ENCODE results near the gene GIPC2. TPM values are rescaled to one million over a fixed set of nuclear protein-coding genes. Genes with fewer than 3 reads are reported as not detected.

The GIPC2 gene
- polyA plus RNA-seq, 2 of the 4 experiments (the other 2 are of a cell fraction): 0.06 TPM; not detected in 1

DNA sequence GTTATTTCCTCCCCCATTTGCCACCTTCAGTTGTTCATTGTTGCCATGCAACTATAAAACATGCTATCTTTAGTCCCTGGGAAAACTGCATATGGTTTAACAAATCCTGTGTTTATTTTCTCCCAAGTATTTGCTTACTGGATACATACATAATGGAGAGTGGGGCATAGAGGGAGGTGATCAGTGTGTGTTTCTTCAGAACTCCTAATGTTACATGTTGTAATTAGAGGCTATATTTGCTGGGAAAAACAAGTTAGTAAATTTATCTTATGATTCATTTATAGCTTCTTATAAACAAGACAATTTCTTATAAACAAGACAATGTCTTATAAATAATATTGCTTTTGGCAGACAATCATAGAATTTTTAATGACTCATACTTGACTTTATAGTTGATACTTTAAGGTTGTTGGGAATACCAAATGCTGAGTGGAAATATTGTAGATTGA is 7.3 kb upstream of the GIPC2 start:
- DNase-seq (ENCODE audit: low read depth in 1 of 2, low spot score in 1 of 2) (peak; percentile 7 to 36), FAIRE-seq (no peak), ATAC-seq (peak in 1 of 2 experiments; percentile 51; a peak in 3 of 6 replicates)
- H3K4me3 ChIP-seq: no peak overlapping the region
- POLR2A ChIA-PET: interaction anchor here (0.9 kb wide), 1 partner anchor 34 kb away, joined by 7 read pairs; the partner anchor contains the start of gene DNAJB4
- TF ChIP-seq, protein P1, sequence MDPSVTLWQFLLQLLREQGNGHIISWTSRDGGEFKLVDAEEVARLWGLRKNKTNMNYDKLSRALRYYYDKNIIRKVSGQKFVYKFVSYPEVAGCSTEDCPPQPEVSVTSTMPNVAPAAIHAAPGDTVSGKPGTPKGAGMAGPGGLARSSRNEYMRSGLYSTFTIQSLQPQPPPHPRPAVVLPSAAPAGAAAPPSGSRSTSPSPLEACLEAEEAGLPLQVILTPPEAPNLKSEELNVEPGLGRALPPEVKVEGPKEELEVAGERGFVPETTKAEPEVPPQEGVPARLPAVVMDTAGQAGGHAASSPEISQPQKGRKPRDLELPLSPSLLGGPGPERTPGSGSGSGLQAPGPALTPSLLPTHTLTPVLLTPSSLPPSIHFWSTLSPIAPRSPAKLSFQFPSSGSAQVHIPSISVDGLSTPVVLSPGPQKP (IDR thresholded peaks at IDR 0.05; ENCODE audit: low read depth, low read length): no peak
- TF ChIP-seq TFCP2L1 (CRISPR knock-in tag; IDR thresholded peaks at IDR 0.05) (no peak), CBX2 (IDR thresholded peaks at IDR 0.05; ENCODE audit: borderline replicate concordance, low read depth) (no peak), BHLHE40 (IDR thresholded peaks at IDR 0.05; ENCODE audit: low read depth, low read length) (no peak), NR3C1 (IDR thresholded peaks at IDR 0.05) (no peak), JUN (IDR thresholded peaks at IDR 0.05) (no peak), HDAC2 (IDR thresholded peaks at IDR 0.05) (no peak), FOSL2 (IDR thresholded peaks at IDR 0.05) (no peak), FOSL2 (CRISPR knock-in tag; IDR thresholded peaks at IDR 0.05) (peak; percentile 42; the same call in 1 of the 2 replicates)
- H3K9me3 ChIP-seq: no peaks in the 10 kb centered on the region
- CTCF ChIA-PET: no interaction called here
- no peak overlapping the region for H3K27ac ChIP-seq
- peak overlapping the region; percentile 32; the same call in 2 of the 3 replicates for H3K4me2 ChIP-seq
- peaks cover 11% of the 10 kb centered on the region; the same call in 1 of the 3 replicates for H3K4me1 ChIP-seq

DNA sequence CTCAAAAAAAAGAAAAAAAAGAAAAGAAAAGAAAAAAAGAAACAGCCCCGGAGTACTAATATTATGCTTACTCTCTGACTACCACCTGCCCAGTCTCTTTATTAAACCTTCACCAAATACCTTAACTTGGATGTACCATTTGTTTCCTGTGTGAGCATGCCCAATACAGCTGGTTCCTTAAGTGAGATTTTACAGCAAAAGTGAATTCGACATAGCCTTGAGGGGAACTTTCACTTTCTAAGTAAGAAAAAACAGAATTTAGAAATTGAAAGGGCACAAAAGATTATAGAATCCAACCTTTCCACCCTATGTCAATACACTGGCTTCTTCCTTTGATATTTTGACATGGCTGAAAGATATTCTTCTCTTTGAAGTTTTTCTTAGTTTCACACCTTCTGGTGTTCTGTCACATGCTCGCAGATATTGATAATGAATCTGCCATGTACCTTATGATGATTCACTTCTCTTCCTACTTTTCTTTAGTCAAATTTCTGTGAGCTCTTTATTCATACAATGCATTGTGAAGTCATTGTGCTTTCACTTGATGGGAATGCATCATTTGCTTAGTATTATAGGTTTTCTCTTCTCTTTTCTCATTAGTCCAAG is 5.2 kb upstream of the GIPC2 start:
- H3K9me3 ChIP-seq: no peaks in the 10 kb centered on the region
- CTCF ChIA-PET: interaction anchor here (1.1 kb wide), 1 partner anchor 74 kb away, joined by 4 read pairs; no protein-coding TSS in a partner anchor
- H3K4me1 ChIP-seq: peaks cover 11% of the 10 kb centered on the region; the same call in 1 of the 3 replicates
- TF ChIP-seq MAZ (IDR thresholded peaks at IDR 0.05; ENCODE audit: borderline replicate concordance, low read depth, low read length) (no peak), KDM5A (IDR thresholded peaks at IDR 0.05) (no peak)
- POLR2A ChIA-PET: interaction anchor here (1.5 kb wide), 1 partner anchor 36 kb away, joined by 4 read pairs; the partner anchor contains the start of gene DNAJB4
- ATAC-seq (no peak), DNase-seq (ENCODE audit: low read depth in 1 of 2, low spot score in 1 of 2) (no peak), FAIRE-seq (no peak)
- no peak overlapping the region for H3K27ac ChIP-seq
- no peak overlapping the region for H3K4me3 ChIP-seq
- no peak overlapping the region for H3K4me2 ChIP-seq
- 76% methylated on average over 3 of the region's 3 CpGs for WGBS (ENCODE audit: missing lambda C conversion rate)

DNA sequence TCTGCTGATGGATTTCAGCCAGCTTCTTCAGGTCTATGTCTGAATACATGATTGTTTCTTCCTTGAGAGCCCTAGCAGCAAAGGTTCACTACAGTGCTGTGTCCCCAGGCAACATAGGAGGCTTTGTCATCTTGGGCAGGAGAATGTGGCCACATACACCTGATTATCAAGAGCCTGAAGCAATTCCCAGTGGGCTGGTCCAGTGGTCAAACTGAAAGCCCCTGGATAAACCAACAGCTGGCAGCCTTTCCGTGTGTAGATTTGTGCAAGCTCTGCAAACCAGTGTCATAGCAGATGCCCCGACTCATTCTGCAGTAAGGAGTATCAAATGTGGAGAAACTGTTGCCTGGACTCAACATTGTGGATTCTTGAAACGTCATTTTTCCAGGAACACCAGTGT is 2.3 kb upstream of the GIPC2 start:
- H3K4me2 ChIP-seq: no peak overlapping the region
- H3K27ac ChIP-seq: no peak overlapping the region
- FAIRE-seq: no peak
- CTCF ChIA-PET: interaction anchor here (1.0 to 1.3 kb wide), 2 partner anchors 12 to 56 kb away, joined by 3 to 4 read pairs; no protein-coding TSS in a partner anchor
- no peak for DNase-seq (ENCODE audit: low read depth in 1 of 2, low spot score in 1 of 2)
- TF ChIP-seq NR3C1 (IDR thresholded peaks at IDR 0.05): no peak
- no peak for TF ChIP-seq PHF8 (IDR thresholded peaks at IDR 0.05; ENCODE audit: borderline replicate concordance, low read depth)
- TF ChIP-seq, protein P2, sequence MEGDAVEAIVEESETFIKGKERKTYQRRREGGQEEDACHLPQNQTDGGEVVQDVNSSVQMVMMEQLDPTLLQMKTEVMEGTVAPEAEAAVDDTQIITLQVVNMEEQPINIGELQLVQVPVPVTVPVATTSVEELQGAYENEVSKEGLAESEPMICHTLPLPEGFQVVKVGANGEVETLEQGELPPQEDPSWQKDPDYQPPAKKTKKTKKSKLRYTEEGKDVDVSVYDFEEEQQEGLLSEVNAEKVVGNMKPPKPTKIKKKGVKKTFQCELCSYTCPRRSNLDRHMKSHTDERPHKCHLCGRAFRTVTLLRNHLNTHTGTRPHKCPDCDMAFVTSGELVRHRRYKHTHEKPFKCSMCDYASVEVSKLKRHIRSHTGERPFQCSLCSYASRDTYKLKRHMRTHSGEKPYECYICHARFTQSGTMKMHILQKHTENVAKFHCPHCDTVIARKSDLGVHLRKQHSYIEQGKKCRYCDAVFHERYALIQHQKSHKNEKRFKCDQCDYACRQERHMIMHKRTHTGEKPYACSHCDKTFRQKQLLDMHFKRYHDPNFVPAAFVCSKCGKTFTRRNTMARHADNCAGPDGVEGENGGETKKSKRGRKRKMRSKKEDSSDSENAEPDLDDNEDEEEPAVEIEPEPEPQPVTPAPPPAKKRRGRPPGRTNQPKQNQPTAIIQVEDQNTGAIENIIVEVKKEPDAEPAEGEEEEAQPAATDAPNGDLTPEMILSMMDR (IDR thresholded peaks at IDR 0.05): no peak
- TF ChIP-seq MAFK (IDR thresholded peaks at IDR 0.05; ENCODE audit: partially characterized antibody): no peak
- TF ChIP-seq POLR2AphosphoS2 (conservative IDR thresholded peaks at IDR 0.05; ENCODE audit: low read length): no peak
- TF ChIP-seq FOXS1 (CRISPR knock-in tag; IDR thresholded peaks at IDR 0.05): no peak
- no peak for TF ChIP-seq CHD2 (IDR thresholded peaks at IDR 0.05; ENCODE audit: low read length, partially characterized antibody)
- TF ChIP-seq POLR2A (IDR thresholded peaks at IDR 0.05; ENCODE audit: low read length): no peak
- no peak for TF ChIP-seq RARB (CRISPR knock-in tag; IDR thresholded peaks at IDR 0.05)
- TF ChIP-seq SREBF2 (IDR thresholded peaks at IDR 0.05): no peak
- TF ChIP-seq HOXB5 (CRISPR knock-in tag; IDR thresholded peaks at IDR 0.05): no peak
- TF ChIP-seq MYC (IDR thresholded peaks at IDR 0.05; ENCODE audit: borderline replicate concordance, low read length): no peak
- TF ChIP-seq BHLHE40 (IDR thresholded peaks at IDR 0.05; ENCODE audit: low read depth, low read length): no peak
- TF ChIP-seq, protein P3, sequence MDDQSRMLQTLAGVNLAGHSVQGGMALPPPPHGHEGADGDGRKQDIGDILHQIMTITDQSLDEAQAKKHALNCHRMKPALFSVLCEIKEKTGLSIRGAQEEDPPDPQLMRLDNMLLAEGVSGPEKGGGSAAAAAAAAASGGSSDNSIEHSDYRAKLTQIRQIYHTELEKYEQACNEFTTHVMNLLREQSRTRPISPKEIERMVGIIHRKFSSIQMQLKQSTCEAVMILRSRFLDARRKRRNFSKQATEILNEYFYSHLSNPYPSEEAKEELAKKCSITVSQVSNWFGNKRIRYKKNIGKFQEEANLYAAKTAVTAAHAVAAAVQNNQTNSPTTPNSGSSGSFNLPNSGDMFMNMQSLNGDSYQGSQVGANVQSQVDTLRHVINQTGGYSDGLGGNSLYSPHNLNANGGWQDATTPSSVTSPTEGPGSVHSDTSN (IDR thresholded peaks at IDR 0.05): no peak
- TF ChIP-seq, protein P4, sequence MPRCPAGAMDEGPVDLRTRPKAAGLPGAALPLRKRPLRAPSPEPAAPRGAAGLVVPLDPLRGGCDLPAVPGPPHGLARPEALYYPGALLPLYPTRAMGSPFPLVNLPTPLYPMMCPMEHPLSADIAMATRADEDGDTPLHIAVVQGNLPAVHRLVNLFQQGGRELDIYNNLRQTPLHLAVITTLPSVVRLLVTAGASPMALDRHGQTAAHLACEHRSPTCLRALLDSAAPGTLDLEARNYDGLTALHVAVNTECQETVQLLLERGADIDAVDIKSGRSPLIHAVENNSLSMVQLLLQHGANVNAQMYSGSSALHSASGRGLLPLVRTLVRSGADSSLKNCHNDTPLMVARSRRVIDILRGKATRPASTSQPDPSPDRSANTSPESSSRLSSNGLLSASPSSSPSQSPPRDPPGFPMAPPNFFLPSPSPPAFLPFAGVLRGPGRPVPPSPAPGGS (IDR thresholded peaks at IDR 0.05): no peak
- no peak for TF ChIP-seq RAD21 (conservative IDR thresholded peaks at IDR 0.05 in 1 of 2, IDR thresholded peaks at IDR 0.05 in 1 of 2)
- H3K4me3 ChIP-seq: no peak overlapping the region
- no peaks in the 10 kb centered on the region for H3K9me3 ChIP-seq
- 46% methylated on average over 3 of the region's 3 CpGs for WGBS (ENCODE audit: missing lambda C conversion rate)
- H3K4me1 ChIP-seq: peaks cover 4% of the 10 kb centered on the region; the same call in 1 of the 3 replicates
- POLR2A ChIA-PET: no interaction called here
- ATAC-seq: no peak
